ENCODE results near the gene MAN1A1. TPM values are rescaled to one million over a fixed set of nuclear protein-coding genes. Genes with fewer than 3 reads are reported as not detected.

MAN1A1 gene
- total and polyA plus RNA-seq, 2 of the 4 experiments (the other 2 are of a cell fraction), result 5.9 to 6.4 TPM

DNA sequence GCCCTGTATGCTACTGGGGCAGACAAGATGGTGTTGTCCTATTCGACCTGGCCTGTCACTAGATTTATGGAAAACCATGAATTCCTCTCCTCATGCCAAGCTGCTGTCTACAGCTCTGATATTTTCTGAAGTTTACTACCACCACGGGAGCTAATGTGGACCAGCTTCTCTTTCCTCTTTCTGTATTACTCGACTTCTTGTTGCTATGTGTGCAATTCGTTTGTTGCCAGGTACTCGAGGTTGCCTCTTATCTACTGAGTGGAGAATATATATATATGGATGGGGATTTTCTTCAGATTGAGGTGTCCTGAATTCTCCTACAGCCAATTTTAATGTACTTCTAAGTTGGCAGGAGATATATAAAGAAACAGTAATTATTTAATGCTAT, 34.7 kb downstream of the MAN1A1 start:
- Histone ChIP-seq H3K18ac (ENCODE audit: low read depth, low read length) (no peak overlapping the region), H4K91ac (ENCODE audit: insufficient read depth, low read depth, low read length) (no peak overlapping the region), H3K9me3 (ENCODE audit: control insufficient read depth, insufficient read depth, low read length) (no peaks in the 10 kb centered on the region), H2BK120ac (ENCODE audit: low read depth, low read length) (no peak overlapping the region), H3K4me2 (ENCODE audit: low read depth, low read length) (no peak overlapping the region), H2AK9ac (replicated peaks; ENCODE audit: low read depth, low read length, poor library complexity) (no peak overlapping the region), H2BK20ac (ENCODE audit: low read depth, low read length) (no peak overlapping the region), H3K79me1 (ENCODE audit: low read depth in 1 of 2, low read length in 2 of 2) (no peaks in the 10 kb centered on the region; a peak in 1 of 4 replicates), H2BK5ac (ENCODE audit: low read depth, low read length, poor library complexity, severe bottlenecking) (no peak overlapping the region), H4K5ac (ENCODE audit: low read depth, low read length) (no peak overlapping the region), H3K4ac (ENCODE audit: low read depth, low read length) (no peak overlapping the region), H4K8ac (ENCODE audit: low read depth in 2 of 2, low read length in 2 of 2) (no peak overlapping the region), H2BK15ac (ENCODE audit: low read depth, low read length) (no peak overlapping the region), H3K36me3 (ENCODE audit: control insufficient read depth, insufficient read depth, low read length) (no peaks in the 10 kb centered on the region), H3K4me3 (ENCODE audit: insufficient read depth, low read depth, low read length) (no peak overlapping the region), H4K20me1 (ENCODE audit: insufficient read depth, low read length) (no peaks in the 10 kb centered on the region), H2AFZ (replicated peaks; ENCODE audit: low read length, poor library complexity) (no peak overlapping the region), H3K14ac (replicated peaks; ENCODE audit: low read depth, low read length) (no peak overlapping the region), H3K9ac (ENCODE audit: low read depth, low read length) (no peak overlapping the region), H3K27me3 (ENCODE audit: control insufficient read depth, insufficient read depth, low read length) (no peaks in the 10 kb centered on the region), H3K56ac (ENCODE audit: extremely low read depth, insufficient read depth, low read length) (no peak overlapping the region), H3K9me1 (ENCODE audit: insufficient read depth, low read length) (peaks cover 5% of the 10 kb centered on the region; the same call in 1 of the 2 replicates), H2AK5ac (ENCODE audit: low read depth, low read length) (no peak overlapping the region), H3K23ac (ENCODE audit: low read depth, low read length) (no peak overlapping the region), H3K27ac (ENCODE audit: insufficient read depth, low read length) (no peak overlapping the region), H3K4me1 (ENCODE audit: control insufficient read depth, insufficient read depth, low read length) (peaks cover 4% of the 10 kb centered on the region)
- ATAC-seq (ENCODE audit: low read depth) (no peak), DNase-seq (no peak)
- POLR2A ChIA-PET (ENCODE audit: unreplicated experiment), result no interaction called here
- dilution Hi-C loops (cut with HindIII; ENCODE audit: low sequenced_read_pairs, unreplicated experiment), result no loop called here
- TF ChIP-seq NFE2L2 (IDR thresholded peaks at IDR 0.05; ENCODE audit: low read depth, low read length) (no peak), CEBPB (IDR thresholded peaks at IDR 0.05; ENCODE audit: low read depth, low read length) (no peak), CHD1 (IDR thresholded peaks at IDR 0.05; ENCODE audit: low read depth, low read length) (no peak), MAZ (IDR thresholded peaks at IDR 0.05; ENCODE audit: borderline replicate concordance, low read depth, low read length) (no peak), MXI1 (IDR thresholded peaks at IDR 0.05; ENCODE audit: borderline replicate concordance, low read depth, low read length) (no peak)
- TF ChIP-seq, protein P1, sequence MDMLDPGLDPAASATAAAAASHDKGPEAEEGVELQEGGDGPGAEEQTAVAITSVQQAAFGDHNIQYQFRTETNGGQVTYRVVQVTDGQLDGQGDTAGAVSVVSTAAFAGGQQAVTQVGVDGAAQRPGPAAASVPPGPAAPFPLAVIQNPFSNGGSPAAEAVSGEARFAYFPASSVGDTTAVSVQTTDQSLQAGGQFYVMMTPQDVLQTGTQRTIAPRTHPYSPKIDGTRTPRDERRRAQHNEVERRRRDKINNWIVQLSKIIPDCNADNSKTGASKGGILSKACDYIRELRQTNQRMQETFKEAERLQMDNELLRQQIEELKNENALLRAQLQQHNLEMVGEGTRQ (IDR thresholded peaks at IDR 0.05; ENCODE audit: low read depth, low read length), result no peak
- CTCF ChIA-PET, result no interaction called here
- intact Hi-C loops (cut with micrococcal nuclease), result no loop called here
- WGBS, 2 experiments (ENCODE audit: extremely low coverage in 2 of 2, insufficient read length in 1 of 2), result no CpG with 5 or more reads among the region's 5 CpGs
- BruUV-seq (replicated peaks), result no TSS peak
- in situ Hi-C loops (cut with MboI; ENCODE audit: low sequenced_read_pairs), result no loop called here
